Upper lobe of left lung (tissue), 4 donors: ENCODE measurements around the gene RPL31.

Source experiments
- CTCF ChIP-seq, 6 experiments: fragments of 450-650 bp in 4 of 6; fragments of 200-600 bp in 2 of 6; sonication (generic) in 2 of 6; IDR thresholded peaks; one replicate each; pipeline ENCODE4 v1.5.1; 2016 to 2019; ENCODE audit warnings: antibody characterized with exemption in 6 of 6
- POLR2A ChIP-seq, 4 donors: fragments of 450-650 bp; IDR thresholded peaks; one replicate each; pipeline ENCODE4 v1.5.1; 2016 to 2017; ENCODE audit warnings: antibody characterized with exemption in 4 of 4, mild to moderate bottlenecking in 2 of 4
- POLR2AphosphoS5 ChIP-seq, 2 donors: sonication (generic); formaldehyde crosslinking; IDR thresholded peaks; one replicate each; pipeline ENCODE4 v1.5.1; 2017; ENCODE audit warnings: antibody characterized with exemption in 2 of 2

GRCh38 chr2:101040761-101041160 is 38.7 kb downstream of the RPL31 start:
- no peak for TF ChIP-seq CTCF (IDR thresholded peaks at IDR 0.05)
- no peak for TF ChIP-seq POLR2A (IDR thresholded peaks at IDR 0.05)
- no peak for TF ChIP-seq POLR2AphosphoS5 (IDR thresholded peaks at IDR 0.05)
